ENCODE measurements around the gene STUM.

- no peak for TF ChIP-seq CTCF (IDR thresholded peaks at IDR 0.05; ENCODE audit: poor library complexity)
- TF ChIP-seq EZH2 (IDR thresholded peaks at IDR 0.05; ENCODE audit: borderline replicate concordance) = no peak
Observed at GRCh38 chr1:226629896-226630550, 81.5 kb downstream of the STUM start.
